Suprapubic skin (tissue), 4 donors: Measurements from ENCODE around the gene ALDOC. TPM values are rescaled to one million over a fixed set of nuclear protein-coding genes. Genes with fewer than 3 reads are reported as not detected.
A peak's percentile ranks its signal among the peaks of the same experiment; 100 is the strongest.

Experiments
- DNase-seq, 2 donors: peaks; one replicate each; pipeline ENCODE4 v3.0.0-alpha.2; 2019; ENCODE audit warnings: low spot score in 2 of 2
- H3K27ac ChIP-seq: fragments of 200-600 bp; sonication (generic); one replicate; pipeline ENCODE4 v1.5.1; 2019
- H3K27me3 ChIP-seq: fragments of 200-600 bp; sonication (generic); one replicate; pipeline ENCODE4 v1.5.1; 2019
- H3K36me3 ChIP-seq: fragments of 200-600 bp; sonication (generic); one replicate; pipeline ENCODE4 v1.5.1; 2019
- H3K4me1 ChIP-seq: fragments of 200-600 bp; sonication (generic); one replicate; pipeline ENCODE4 v1.5.1; 2019
- H3K4me3 ChIP-seq: fragments of 200-600 bp; sonication (generic); one replicate; pipeline ENCODE4 v1.5.1; 2019; ENCODE audit warnings: mild to moderate bottlenecking
- H3K9me3 ChIP-seq: fragments of 200-600 bp; sonication (generic); one replicate; pipeline ENCODE4 v1.5.1; 2019
- EP300 ChIP-seq: sonication (generic); formaldehyde crosslinking; IDR thresholded peaks from one replicate; pipeline ENCODE4 v1.6.1; 2017; ENCODE audit warnings: antibody characterized with exemption
- POLR2A ChIP-seq, 2 donors: fragments of 450-650 bp; IDR thresholded peaks; one replicate each; pipeline ENCODE4 v1.6.1; 2017; ENCODE audit warnings: antibody characterized with exemption in 2 of 2, mild to moderate bottlenecking in 2 of 2, moderate library complexity in 2 of 2
- POLR2AphosphoS5 ChIP-seq, 3 donors: sonication (generic); formaldehyde crosslinking; IDR thresholded peaks; one replicate each; pipeline ENCODE4 v1.6.1; 2017; ENCODE audit warnings: antibody characterized with exemption in 3 of 3
- WGBS: methylation state at CpG from one replicate; pipeline ENCODE4 v1.1.5; 2018; 5-methylcytosine and 5-hydroxymethylcytosine counted together
- total RNA-seq, 4 donors: library from RNA; depleted of rRNA; stranded (reverse); fragments of >200 nt; gene quantifications; one replicate each; pipeline ENCODE4 v1.1.0, GENCODE V29; 2016
- TF ChIP-seq, protein P1 (sequence below), 2 donors: fragments of 200-600 bp in 1 of 2; fragments of 450-650 bp in 1 of 2; sonication (generic) in 1 of 2; IDR thresholded peaks; one replicate each; pipeline ENCODE4 v1.5.1; 2016 to 2019; ENCODE audit warnings: antibody characterized with exemption in 2 of 2, mild to moderate bottlenecking in 1 of 2, moderate library complexity in 1 of 2

Gene ALDOC
- total RNA-seq, 4 donors from 2014 or later: 33.0 to 103 (median 62.6) TPM

DNA sequence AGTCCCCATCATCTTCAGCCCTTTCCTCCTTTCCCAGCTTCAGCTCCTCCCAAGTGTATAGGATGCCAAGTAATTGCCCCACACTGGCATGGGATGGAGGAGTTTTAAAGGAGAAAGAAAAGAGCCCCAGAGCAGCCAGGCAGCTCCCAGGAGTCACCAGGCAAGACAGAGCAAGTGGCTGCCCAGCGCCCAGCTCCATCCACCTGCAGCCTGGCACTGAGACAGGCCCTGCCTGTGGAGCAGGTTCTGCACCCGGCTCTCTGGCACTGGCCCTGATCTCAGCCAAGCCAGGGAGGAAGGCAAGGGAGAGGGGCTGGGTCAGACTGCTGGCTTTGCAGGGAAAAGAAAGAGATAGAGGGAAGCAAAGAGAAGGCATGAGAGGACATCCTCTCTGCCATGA is 48.8 kb downstream of the ALDOC start:
- Histone ChIP-seq H3K9me3 (no peaks in the 10 kb centered on the region), H3K27me3 (no peaks in the 10 kb centered on the region), H3K4me3 (no peak overlapping the region), H3K36me3 (no peaks in the 10 kb centered on the region), H3K4me1 (peaks cover 70% of the 10 kb centered on the region), H3K27ac (peak overlapping the region; percentile 71)
- 33% methylated on average over 1 of the region's 2 CpGs for WGBS
- no peak for DNase-seq
- no peak for TF ChIP-seq EP300
- no peak for TF ChIP-seq POLR2A (IDR thresholded peaks at IDR 0.05)
- TF ChIP-seq, protein P1, sequence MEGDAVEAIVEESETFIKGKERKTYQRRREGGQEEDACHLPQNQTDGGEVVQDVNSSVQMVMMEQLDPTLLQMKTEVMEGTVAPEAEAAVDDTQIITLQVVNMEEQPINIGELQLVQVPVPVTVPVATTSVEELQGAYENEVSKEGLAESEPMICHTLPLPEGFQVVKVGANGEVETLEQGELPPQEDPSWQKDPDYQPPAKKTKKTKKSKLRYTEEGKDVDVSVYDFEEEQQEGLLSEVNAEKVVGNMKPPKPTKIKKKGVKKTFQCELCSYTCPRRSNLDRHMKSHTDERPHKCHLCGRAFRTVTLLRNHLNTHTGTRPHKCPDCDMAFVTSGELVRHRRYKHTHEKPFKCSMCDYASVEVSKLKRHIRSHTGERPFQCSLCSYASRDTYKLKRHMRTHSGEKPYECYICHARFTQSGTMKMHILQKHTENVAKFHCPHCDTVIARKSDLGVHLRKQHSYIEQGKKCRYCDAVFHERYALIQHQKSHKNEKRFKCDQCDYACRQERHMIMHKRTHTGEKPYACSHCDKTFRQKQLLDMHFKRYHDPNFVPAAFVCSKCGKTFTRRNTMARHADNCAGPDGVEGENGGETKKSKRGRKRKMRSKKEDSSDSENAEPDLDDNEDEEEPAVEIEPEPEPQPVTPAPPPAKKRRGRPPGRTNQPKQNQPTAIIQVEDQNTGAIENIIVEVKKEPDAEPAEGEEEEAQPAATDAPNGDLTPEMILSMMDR (IDR thresholded peaks at IDR 0.05): no peak
- TF ChIP-seq POLR2AphosphoS5 (IDR thresholded peaks at IDR 0.05): no peak

DNA sequence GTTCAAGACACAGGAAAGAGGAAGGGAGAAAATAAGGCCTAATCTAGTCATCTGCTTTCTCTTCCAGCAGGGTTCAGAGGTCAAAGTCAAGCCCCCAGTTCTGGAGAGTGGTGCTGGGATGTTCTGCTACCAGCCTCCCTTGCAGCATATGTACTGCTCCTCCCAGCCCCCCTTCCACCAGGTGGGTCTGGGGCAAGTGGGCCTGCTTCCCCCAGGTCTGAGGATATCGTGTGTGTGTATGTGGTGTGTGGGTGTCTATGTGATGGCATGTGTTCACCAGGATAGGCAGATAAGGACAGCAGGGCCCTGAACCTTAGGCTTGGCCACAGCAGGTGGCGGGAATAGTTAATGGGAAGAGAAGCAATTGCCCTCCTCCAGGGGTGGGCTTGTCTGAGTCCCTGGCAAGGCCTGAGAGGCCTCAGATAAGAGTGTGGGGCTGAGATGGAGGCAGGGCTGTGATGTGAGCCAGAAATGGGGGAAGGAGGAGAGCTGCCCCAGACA is 49.5 kb downstream of the ALDOC start:
- H3K4me1 ChIP-seq: peaks cover 64% of the 10 kb centered on the region
- H3K27me3 ChIP-seq: no peaks in the 10 kb centered on the region
- no peak for DNase-seq
- H3K36me3 ChIP-seq: no peaks in the 10 kb centered on the region
- peak overlapping the region; percentile 71 for H3K27ac ChIP-seq
- H3K4me3 ChIP-seq: no peak overlapping the region
- WGBS: 83% methylated on average over 2 of the region's 2 CpGs
- no peaks in the 10 kb centered on the region for H3K9me3 ChIP-seq
- no peak for TF ChIP-seq POLR2AphosphoS5 (IDR thresholded peaks at IDR 0.05)

DNA sequence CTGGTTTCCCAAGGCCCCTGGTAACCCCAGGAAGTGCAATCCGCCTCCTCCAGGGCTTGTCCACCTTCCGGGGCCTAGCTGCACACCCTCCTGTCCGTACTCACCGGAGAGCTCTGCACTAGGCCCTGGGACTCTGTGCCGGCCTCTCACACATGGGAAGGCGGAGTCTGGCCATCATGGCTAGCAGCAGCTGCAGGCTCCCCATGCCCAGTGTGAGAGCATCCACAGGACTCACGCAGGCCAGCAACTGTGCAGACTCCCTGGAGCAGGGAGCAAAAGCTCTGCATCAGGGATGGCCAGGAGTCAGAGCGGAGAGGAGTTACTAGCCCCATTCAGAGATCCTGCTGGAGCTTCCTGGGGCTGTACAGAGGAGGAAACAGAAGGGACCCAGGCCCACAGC is 50.3 kb downstream of the ALDOC start:
- 56% methylated on average over 5 of the region's 8 CpGs for WGBS
- Histone ChIP-seq H3K4me1 (peaks cover 56% of the 10 kb centered on the region), H3K27ac (no peak overlapping the region), H3K27me3 (no peaks in the 10 kb centered on the region), H3K9me3 (no peaks in the 10 kb centered on the region), H3K4me3 (no peak overlapping the region), H3K36me3 (no peaks in the 10 kb centered on the region)
- TF ChIP-seq EP300 (no peak), POLR2A (IDR thresholded peaks at IDR 0.05) (no peak), POLR2AphosphoS5 (IDR thresholded peaks at IDR 0.05) (no peak)
- TF ChIP-seq, protein P1 (IDR thresholded peaks at IDR 0.05): no peak
- DNase-seq: no peak

DNA sequence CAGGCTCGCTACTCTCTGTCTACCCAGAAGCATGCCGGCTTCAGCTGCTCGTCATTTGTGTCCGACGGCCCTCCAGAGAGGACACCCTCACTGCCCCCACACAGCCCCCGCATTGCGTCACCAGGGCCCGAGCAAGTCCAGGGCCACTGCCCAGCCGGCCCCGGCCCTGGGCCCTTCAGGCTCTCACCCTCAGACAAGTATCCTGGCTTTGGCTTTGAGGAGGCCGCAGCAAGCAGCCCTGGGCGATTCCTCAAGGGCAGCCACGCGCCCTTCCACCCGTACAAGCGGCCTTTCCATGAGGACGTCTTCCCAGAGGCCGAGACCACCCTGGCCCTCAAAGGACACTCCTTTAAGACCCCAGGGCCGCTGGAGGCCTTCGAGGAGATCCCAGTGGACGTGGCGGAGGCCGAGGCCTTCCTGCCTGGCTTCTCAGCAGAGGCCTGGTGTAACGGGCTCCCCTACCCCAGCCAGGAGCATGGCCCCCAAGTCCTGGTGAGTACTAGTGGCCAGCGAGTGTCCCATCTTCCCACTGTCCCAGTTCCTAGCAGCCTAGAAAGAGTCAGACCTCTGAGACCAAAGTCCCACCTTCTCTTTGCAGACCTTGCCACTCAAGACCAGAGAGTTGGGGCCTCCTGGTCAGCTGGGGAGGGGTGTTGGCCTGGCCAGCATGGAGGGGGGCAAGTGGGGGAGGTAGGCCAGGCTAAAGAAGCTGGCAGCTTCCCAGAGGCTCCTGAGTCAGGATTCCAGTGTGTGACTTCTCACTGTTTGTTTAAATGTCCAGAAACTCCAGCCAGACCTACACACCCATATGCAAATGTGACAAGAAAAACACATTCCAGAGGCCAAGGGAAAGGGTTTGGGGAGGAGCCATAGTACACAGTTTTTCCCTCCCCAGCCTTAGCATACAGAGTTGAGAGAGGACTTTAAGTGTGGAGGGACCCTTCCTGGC is 51.9 kb downstream of the ALDOC start:
- no peak for DNase-seq
- peaks cover 41% of the 10 kb centered on the region for H3K4me1 ChIP-seq
- H3K9me3 ChIP-seq: no peaks in the 10 kb centered on the region
- 84% methylated on average over 23 of the region's 25 CpGs for WGBS
- no peaks in the 10 kb centered on the region for H3K27me3 ChIP-seq
- H3K36me3 ChIP-seq: no peaks in the 10 kb centered on the region
- TF ChIP-seq POLR2AphosphoS5 (IDR thresholded peaks at IDR 0.05) (no peak), POLR2A (IDR thresholded peaks at IDR 0.05) (no peak), EP300 (no peak)
- TF ChIP-seq, protein P1 (IDR thresholded peaks at IDR 0.05): no peak
- no peak overlapping the region for H3K4me3 ChIP-seq
- peak overlapping the region; percentile 29 for H3K27ac ChIP-seq

DNA sequence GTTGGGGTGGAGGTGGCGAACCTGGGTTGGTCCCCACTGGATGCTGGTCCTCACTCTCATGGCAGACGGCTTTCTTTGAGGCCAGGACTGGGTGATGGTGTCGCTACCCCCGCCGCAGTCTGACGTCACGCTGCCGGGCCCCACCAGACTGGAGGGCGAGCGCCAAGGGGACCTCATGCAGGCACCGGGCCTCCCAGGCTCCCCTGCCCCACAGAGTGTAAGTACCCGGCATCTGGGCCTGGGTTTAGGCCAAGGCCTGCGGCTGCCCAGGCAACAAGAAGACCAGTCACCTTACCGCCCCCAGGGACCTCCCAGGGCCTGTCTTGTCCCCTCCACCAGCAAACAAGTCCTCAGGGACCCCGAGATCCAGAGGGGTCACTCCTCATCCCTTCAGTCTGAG is 52.8 kb downstream of the ALDOC start:
- TF ChIP-seq POLR2AphosphoS5 (IDR thresholded peaks at IDR 0.05): no peak
- no peak for TF ChIP-seq EP300
- TF ChIP-seq, protein P1 (IDR thresholded peaks at IDR 0.05): no peak
- no peak for TF ChIP-seq POLR2A (IDR thresholded peaks at IDR 0.05)
- Histone ChIP-seq H3K36me3 (no peaks in the 10 kb centered on the region), H3K9me3 (no peaks in the 10 kb centered on the region), H3K4me1 (peaks cover 40% of the 10 kb centered on the region), H3K4me3 (no peak overlapping the region), H3K27me3 (no peaks in the 10 kb centered on the region), H3K27ac (no peak overlapping the region)
- DNase-seq: no peak
- 92% methylated on average over 15 of the region's 15 CpGs for WGBS
